Measurements from ENCODE around the gene TACR1.

TACR1 gene

DNA sequence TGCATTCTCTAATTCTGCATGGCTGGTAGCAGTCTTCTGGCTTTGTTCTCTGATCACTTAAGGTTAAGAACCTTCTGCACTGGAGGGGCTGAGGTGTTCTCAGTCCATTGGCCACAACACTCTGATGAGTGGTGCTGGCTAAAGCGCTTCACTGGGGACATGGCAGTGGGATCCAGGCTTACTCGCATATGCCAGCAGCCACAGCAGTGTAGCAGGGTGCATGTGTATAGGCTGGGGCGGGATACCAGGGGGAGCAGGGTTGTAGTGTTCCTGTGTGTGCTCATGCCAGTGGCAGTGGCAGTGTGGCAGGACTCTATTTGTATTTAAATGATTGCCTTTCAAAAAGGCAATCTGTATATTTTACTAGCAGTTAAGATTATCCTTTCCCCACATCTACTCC, 11.1 kb upstream of the TACR1 start:
- TF ChIP-seq, protein P1, sequence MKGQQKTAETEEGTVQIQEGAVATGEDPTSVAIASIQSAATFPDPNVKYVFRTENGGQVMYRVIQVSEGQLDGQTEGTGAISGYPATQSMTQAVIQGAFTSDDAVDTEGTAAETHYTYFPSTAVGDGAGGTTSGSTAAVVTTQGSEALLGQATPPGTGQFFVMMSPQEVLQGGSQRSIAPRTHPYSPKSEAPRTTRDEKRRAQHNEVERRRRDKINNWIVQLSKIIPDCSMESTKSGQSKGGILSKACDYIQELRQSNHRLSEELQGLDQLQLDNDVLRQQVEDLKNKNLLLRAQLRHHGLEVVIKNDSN (IDR thresholded peaks at IDR 0.05), result no peak
- TF ChIP-seq YY1 (IDR thresholded peaks at IDR 0.05; ENCODE audit: low read depth) (no peak), CEBPB (IDR thresholded peaks at IDR 0.05) (no peak), TEAD4 (IDR thresholded peaks at IDR 0.05) (no peak), ZBTB7A (IDR thresholded peaks at IDR 0.05; ENCODE audit: low read depth) (no peak), EGR1 (IDR thresholded peaks at IDR 0.05) (no peak), FOXM1 (IDR thresholded peaks at IDR 0.05; ENCODE audit: borderline replicate concordance, low read depth) (no peak), TCF12 (IDR thresholded peaks at IDR 0.05; ENCODE audit: low read depth) (no peak), EP300 (IDR thresholded peaks at IDR 0.05; ENCODE audit: borderline replicate concordance) (no peak), RAD21 (IDR thresholded peaks at IDR 0.05; ENCODE audit: low read depth) (no peak), TAF1 (IDR thresholded peaks at IDR 0.05; ENCODE audit: low read depth) (no peak), CREB1 (IDR thresholded peaks at IDR 0.05; ENCODE audit: low read depth) (no peak), NFIC (IDR thresholded peaks at IDR 0.05) (no peak)
- TF ChIP-seq, protein P2, sequence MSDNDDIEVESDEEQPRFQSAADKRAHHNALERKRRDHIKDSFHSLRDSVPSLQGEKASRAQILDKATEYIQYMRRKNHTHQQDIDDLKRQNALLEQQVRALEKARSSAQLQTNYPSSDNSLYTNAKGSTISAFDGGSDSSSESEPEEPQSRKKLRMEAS (IDR thresholded peaks at IDR 0.05), result no peak
- TF ChIP-seq, protein P3, sequence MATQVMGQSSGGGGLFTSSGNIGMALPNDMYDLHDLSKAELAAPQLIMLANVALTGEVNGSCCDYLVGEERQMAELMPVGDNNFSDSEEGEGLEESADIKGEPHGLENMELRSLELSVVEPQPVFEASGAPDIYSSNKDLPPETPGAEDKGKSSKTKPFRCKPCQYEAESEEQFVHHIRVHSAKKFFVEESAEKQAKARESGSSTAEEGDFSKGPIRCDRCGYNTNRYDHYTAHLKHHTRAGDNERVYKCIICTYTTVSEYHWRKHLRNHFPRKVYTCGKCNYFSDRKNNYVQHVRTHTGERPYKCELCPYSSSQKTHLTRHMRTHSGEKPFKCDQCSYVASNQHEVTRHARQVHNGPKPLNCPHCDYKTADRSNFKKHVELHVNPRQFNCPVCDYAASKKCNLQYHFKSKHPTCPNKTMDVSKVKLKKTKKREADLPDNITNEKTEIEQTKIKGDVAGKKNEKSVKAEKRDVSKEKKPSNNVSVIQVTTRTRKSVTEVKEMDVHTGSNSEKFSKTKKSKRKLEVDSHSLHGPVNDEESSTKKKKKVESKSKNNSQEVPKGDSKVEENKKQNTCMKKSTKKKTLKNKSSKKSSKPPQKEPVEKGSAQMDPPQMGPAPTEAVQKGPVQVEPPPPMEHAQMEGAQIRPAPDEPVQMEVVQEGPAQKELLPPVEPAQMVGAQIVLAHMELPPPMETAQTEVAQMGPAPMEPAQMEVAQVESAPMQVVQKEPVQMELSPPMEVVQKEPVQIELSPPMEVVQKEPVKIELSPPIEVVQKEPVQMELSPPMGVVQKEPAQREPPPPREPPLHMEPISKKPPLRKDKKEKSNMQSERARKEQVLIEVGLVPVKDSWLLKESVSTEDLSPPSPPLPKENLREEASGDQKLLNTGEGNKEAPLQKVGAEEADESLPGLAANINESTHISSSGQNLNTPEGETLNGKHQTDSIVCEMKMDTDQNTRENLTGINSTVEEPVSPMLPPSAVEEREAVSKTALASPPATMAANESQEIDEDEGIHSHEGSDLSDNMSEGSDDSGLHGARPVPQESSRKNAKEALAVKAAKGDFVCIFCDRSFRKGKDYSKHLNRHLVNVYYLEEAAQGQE (IDR thresholded peaks at IDR 0.05; ENCODE audit: low read depth), result no peak

DNA sequence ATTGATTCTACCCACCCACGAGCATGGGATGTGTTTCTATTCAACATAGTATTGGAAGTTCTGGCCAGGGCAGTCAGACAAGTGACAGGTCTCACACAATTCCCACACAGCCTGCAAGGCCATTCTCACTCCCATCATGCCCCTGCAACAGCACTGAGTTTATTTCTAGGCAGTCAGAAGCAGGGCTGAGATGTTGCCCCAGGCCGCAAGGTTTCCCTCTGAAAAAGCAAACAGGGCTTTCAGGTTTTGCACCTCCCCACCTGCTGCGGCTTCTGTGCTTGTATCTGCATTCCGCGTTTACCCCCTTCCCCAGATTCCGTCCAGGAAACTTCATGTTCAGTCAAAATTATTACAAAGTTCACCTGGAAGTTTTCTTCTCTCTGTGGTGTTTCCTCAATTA, 9.4 kb upstream of the TACR1 start:
- TF ChIP-seq FOXM1 (IDR thresholded peaks at IDR 0.05; ENCODE audit: borderline replicate concordance, low read depth), result no peak
- TF ChIP-seq, protein P1 (IDR thresholded peaks at IDR 0.05), result no peak
- no peak for TF ChIP-seq EP300 (IDR thresholded peaks at IDR 0.05; ENCODE audit: borderline replicate concordance)
- TF ChIP-seq CREB1 (IDR thresholded peaks at IDR 0.05; ENCODE audit: low read depth), result no peak
- TF ChIP-seq TCF12 (IDR thresholded peaks at IDR 0.05; ENCODE audit: low read depth), result no peak
- no peak for TF ChIP-seq TAF1 (IDR thresholded peaks at IDR 0.05; ENCODE audit: low read depth)
- TF ChIP-seq, protein P2 (IDR thresholded peaks at IDR 0.05), result no peak
- no peak for TF ChIP-seq RAD21 (IDR thresholded peaks at IDR 0.05; ENCODE audit: low read depth)
- no peak for TF ChIP-seq YY1 (IDR thresholded peaks at IDR 0.05; ENCODE audit: low read depth)
- TF ChIP-seq TEAD4 (IDR thresholded peaks at IDR 0.05), result no peak
- TF ChIP-seq EGR1 (IDR thresholded peaks at IDR 0.05), result no peak
- no peak for TF ChIP-seq NFIC (IDR thresholded peaks at IDR 0.05)
- no peak for TF ChIP-seq CEBPB (IDR thresholded peaks at IDR 0.05)

DNA sequence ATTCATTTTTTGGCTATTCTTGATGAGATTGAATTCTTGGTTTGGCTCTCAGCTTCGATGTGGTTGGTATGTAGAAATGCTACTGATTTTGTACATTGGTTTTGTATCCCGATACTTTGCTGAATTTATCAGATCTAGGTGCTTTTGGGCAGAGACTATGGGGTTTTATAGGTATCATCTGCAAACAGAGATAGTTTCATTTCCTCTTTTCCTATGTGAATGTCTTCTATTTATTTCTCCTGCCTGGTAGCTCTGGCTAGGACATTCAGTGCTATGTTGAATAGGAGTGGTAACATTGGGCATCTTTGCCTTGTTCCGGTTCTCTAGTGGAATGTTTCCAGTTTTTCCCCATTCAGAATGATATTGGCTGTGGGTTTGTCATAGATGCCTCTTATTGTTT, 5.5 kb upstream of the TACR1 start:
- no peak for TF ChIP-seq TCF12 (IDR thresholded peaks at IDR 0.05; ENCODE audit: low read depth)
- TF ChIP-seq, protein P1 (IDR thresholded peaks at IDR 0.05), result no peak
- TF ChIP-seq TEAD4 (IDR thresholded peaks at IDR 0.05), result no peak
- no peak for TF ChIP-seq ZBTB7A (IDR thresholded peaks at IDR 0.05; ENCODE audit: low read depth)
- TF ChIP-seq FOXM1 (IDR thresholded peaks at IDR 0.05; ENCODE audit: borderline replicate concordance, low read depth), result no peak
- TF ChIP-seq EGR1 (IDR thresholded peaks at IDR 0.05), result no peak
- no peak for TF ChIP-seq TAF1 (IDR thresholded peaks at IDR 0.05; ENCODE audit: low read depth)
- TF ChIP-seq, protein P2 (IDR thresholded peaks at IDR 0.05), result no peak
- TF ChIP-seq CEBPB (IDR thresholded peaks at IDR 0.05), result no peak
- TF ChIP-seq YY1 (IDR thresholded peaks at IDR 0.05; ENCODE audit: low read depth), result no peak
- no peak for TF ChIP-seq RAD21 (IDR thresholded peaks at IDR 0.05; ENCODE audit: low read depth)
- no peak for TF ChIP-seq NFIC (IDR thresholded peaks at IDR 0.05)
- TF ChIP-seq CREB1 (IDR thresholded peaks at IDR 0.05; ENCODE audit: low read depth), result no peak
- no peak for TF ChIP-seq EP300 (IDR thresholded peaks at IDR 0.05; ENCODE audit: borderline replicate concordance)
- TF ChIP-seq, protein P3 (IDR thresholded peaks at IDR 0.05; ENCODE audit: low read depth), result no peak

DNA sequence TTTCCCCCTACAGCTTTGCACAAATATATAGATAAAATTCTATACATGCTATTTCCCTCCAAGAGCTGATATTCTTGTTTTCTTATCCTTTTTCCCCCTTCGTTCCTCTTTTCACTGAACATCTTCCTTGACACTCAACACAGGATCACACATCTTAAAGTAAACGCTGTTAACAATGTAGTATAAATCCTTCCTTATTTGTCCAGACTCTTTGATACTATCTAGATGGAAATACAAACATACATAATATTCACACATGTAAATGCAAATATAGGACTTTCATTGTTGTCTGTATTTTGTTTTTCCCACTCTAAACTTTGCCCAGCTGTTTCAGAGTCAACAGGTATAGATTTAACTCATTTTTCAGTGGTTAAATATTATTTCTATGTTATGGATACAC, 3.0 kb upstream of the TACR1 start:
- TF ChIP-seq ZBTB7A (IDR thresholded peaks at IDR 0.05; ENCODE audit: low read depth) (no peak), EP300 (IDR thresholded peaks at IDR 0.05; ENCODE audit: borderline replicate concordance) (no peak), TEAD4 (IDR thresholded peaks at IDR 0.05) (no peak), NFIC (IDR thresholded peaks at IDR 0.05) (no peak), YY1 (IDR thresholded peaks at IDR 0.05; ENCODE audit: low read depth) (no peak), TAF1 (IDR thresholded peaks at IDR 0.05; ENCODE audit: low read depth) (no peak), CREB1 (IDR thresholded peaks at IDR 0.05; ENCODE audit: low read depth) (no peak), FOXM1 (IDR thresholded peaks at IDR 0.05; ENCODE audit: borderline replicate concordance, low read depth) (no peak)
- TF ChIP-seq, protein P3 (IDR thresholded peaks at IDR 0.05; ENCODE audit: low read depth), result no peak
- TF ChIP-seq, protein P2 (IDR thresholded peaks at IDR 0.05), result no peak
- TF ChIP-seq, protein P1 (IDR thresholded peaks at IDR 0.05), result no peak
